EL (cell line): ENCODE data around the gene DMBX1.

ENCODE experiments used
- DNase-seq: peaks from one replicate; pipeline ENCODE4 v3.0.0-alpha.2; 2016

DMBX1 gene

DNA sequence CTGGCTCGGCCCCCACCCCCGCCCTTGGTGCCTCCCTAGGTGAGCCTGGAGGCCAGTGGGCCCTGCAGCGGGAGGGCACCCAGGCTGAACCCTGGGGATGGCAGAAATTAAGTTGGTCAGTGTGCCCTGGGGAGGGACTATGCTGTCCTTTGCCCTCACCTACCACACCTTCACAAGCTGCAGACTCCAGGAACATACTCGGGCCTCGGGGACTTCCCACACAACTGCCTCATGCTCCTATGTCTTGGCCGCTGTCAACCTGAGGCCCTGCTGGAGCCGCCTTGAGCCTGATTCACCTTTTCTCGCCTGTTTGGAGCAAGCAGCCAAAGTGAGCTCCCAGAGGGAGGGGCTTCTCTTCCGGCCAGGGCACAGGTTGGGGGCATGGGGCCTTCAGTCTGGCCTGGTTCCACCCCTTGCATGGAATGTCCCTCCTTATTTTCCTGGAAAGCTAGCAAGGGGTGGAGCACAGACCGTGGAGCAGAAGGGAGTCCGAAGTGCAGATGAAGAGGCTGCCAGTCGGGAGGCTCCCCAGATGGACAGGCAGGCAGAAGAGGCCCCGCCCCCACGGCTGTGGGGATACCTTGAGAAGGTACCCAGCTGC lies 37.2 kb downstream of the DMBX1 start:
- no peak for DNase-seq

DNA sequence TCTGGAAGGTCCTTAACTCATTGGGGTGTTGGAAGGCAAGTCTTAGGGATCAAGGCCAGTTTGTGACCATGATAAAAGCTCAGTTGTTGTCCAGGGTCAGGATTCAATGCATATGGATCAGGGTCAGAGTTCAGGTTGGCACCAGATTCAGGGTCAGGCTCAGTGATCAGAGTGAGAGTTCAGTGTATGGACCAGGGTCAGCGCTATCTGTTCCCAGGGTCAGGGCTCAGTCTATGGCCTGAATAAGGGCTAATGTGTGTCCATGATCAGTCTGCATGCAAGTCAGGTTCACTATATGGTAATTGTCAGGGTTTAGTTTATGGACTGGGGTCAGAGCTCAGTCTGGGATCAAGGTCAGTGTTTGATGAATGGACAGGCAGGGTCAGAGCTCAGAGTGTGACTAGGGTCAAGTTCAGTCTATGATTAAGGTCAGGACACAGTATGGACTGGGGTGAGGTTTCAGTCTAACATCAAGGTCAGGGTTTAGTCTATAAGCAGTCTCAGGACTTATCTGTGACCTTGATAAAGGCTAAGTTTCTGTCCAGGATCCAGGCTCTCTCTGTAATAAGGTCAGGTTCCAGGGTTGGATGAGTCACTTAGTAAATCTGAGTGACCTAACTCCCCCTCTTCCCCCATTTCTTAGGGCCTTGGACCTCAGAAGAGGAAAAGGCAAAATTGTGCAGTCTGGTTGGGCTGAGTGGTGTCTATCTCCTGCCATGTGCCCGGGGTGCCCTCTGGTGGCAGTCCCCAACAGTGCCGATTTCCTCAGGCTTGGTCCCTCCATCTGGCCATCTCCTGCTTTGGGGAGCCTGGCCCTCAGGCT lies 38.0 kb downstream of the DMBX1 start:
- DNase-seq, result peak; percentile 79

DNA sequence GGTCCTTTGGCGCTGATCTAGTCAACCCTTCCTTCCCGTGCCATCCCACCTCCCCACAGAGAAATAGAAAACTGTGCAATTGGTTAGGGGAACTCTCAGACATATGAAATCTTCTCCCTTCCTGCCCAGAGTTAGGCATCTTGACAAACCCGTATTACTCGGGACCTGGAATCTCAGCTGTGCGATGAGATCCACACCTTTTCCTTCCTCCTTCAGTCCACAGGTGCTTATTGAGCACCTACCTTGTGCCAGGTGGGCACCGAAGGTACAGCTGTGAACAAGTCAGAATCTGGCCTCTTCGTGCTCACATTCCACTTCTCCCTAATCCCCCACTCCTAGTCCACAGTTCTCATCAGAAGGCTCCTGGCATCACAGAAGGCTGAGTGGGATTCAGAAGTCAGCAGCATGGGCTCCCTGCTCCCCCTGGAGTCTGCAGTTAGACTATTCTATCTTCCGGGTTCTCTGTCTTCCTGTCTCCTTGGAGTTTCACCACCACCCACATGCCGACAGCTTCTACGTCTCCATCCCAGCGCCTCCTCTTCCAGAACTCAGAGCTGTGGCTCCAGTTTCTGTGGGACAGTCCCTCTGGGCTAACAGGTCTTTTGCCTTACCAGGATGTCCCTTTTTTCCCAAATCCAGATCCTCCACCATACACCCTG lies 38.8 kb downstream of the DMBX1 start:
- DNase-seq, result peak; percentile 60

DNA sequence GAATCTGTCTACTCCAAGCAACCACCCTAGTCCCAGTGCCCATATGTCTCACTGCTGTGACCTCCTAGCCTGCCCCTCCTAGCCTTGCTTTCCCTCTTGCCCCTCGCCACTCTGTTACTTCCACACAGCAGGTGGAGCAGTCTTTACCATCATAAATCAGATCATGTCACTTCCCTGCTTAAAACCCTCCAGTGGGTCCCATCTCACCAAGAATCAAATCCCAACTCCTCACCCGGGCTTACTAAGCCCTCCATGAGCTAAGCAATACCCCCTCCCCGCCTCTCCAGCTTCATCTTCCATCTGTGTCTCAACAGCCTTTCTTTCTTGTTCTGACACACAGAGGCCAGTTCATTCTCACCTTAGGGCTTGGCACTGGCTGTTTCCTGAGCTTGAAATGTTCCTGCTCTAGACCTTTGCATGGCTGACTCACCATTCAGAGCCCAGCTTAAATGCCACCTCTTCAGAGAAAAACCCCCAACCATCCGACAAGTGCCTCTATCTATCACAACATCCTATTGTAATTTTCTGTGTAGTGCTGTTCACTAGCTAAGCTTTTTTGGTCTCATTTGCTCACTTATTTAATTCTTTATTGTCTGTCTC lies 39.5 kb downstream of the DMBX1 start:
- no peak for DNase-seq

DNA sequence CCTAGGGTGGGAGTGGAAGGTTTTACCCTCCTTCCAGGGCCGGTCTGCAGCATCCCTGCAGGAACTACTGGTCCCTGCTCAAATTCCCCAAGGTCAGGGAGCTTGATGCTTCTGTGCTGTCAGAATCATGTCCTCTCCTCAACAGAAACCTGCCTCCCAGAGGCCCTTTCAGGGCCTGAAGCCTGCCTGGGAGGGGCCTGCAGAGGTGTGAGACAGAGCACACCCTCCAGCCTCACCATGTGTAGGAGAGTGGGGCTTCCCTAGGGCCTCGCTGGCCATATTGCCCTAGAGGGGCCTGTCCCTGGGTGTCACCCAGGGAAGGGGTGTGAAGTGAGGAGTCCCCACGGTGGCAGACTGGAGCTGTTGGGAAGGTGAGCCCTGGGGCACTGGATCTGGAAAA lies 40.7 kb downstream of the DMBX1 start:
- DNase-seq, result no peak

DNA sequence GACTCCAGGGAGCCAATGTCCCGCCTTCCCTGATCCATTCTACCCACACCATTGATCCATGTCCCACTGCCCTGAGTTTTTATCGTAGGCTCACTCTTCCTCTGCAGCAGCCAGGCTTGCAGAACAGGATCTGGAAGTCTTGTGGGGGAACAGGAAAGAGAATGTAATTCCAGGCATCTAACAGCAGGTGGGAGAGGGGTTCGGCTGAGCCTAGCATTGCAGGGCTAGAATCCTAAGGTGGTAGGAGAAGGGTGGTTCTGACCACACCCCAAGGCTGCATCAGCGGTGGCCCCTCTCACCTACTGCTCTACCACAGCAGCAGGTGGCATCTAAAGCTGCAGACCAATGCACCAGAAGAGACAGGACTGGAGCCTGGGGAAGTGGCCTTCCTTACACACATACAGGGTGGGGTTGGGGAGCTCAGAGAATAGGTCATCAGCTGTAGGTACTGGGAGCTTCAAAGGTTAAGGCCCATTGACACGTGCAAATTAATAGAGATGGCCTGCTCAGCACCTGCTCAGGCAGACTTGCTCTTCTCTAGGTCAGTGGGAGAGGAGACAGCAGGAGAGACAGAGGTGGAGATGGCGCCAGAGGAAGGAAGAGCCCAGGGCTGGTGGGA lies 41.3 kb downstream of the DMBX1 start:
- DNase-seq, result no peak

DNA sequence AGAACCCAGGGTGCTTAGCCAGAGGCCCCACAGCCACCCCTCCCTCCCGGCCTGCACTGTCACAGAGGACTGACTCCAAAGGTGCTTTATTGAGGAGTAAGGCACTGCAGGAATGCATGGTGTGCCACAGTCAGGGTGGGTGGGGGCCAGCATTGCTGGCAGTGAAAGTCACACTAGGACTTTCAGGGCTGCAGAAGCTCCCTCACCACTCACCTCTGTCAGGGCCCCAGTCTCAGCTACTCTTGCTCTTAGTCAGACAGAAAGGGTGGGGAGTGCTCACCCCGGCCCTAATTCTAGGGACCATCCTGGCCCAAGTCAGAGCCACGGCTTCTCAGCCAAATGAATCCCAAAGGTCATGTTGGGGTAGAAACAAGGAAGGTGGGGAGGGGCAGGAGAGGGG lies 42.5 kb downstream of the DMBX1 start:
- no peak for DNase-seq

DNA sequence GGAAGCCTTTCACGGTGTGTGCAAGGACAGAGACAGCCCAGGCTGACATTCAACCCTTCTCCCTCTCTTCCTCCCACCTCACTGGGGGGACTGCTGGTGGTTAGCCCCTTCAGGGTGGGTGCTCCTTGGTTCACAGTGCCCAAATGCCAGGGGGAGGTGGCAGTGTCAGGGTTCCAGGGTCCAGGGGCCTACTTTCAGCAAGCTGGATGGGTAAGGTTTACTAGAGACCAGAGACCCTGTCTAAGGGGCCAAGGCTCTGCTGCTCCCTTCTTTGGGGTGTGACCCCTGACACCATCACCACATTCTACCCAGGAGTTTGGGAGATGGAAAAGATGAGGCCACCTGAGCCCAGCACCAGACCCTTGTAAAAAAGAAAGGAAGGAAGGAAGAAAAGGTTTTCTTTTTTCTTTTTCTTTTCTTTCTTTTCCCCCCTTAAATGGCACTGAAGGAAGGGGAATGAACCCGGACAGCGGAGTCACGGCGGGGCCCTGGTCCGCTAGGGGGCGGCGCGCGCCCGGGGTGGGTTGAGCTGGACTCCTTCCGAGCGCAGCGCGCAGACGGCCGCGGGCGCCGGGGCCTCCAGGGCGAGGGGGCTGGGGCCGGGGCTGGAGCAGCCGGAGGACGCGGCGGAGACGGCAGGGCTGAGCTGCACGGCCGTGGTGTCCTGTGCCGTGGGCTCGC lies 43.0 kb downstream of the DMBX1 start:
- DNase-seq, result peak; percentile 65

DNA sequence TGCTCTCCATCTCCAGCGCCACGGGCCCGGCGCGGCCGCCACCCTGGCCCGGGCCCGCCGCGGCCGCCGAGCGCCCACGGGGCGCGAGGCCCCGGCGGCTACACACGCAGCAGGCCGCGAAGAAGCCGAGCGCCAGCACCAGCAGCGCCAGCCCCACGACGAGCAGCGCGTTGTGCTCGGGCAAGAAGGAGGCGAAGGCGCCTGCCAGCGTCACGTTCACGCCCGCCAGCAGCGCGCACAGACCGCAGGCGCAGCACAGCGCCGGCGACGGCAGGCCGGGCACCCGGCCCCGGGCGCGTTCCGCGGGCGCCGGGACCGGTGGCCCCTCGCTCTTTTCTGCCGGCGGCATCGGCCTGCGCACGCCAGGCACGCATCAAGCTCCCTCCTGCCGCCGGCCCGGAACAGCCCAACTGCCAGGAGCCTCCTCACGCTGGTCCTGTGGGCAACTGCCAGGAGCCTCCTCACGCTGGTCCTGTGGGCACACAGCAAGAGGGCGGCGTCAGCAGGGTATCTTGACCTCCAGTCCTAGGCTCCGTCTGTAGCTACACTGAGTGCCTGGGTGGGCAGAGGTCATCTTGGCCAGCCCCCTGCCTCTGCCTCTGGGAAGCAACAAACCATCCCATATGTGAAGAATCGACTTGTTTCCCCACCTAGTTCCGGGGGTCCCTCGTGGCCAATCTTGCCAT lies 43.7 kb downstream of the DMBX1 start:
- peak; percentile 48 for DNase-seq

DNA sequence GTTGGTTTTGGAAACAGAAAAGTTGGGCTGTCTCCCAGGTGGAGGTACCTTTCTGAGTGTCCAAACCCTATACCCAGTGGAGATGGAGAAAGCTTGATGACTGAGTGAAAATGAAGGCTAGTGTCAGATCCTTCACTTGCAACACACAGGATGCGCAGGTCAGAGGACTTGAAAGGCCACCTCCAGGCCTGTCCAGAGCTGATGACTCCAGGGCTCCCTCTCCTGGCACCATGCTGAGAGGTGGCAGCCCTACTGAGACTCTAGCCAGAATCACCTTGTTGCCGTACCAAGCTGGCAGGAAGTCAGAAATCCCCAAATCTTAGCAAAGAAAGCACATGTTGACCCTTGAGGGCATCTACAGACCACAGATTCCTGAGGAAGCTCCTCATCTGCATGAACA lies 45.4 kb downstream of the DMBX1 start:
- peak; percentile 30 for DNase-seq

DNA sequence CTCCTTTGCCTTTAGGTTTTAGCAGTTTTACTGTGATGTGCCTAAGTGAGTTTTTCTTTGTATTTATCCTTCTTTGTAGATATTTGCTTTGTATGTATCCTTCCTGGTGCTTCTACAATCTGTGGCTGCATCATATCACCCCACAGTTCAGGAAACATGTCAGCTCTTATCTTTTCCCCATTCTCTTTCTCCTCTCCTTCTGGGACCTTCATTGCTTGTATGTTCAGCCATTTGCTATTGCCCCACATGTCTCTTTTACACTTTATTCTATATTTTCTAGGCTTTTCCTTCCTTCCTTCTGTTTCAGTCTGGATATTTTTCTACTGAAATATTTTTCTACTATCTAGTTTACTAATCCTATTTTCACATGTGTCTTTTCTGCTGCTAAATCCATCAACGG lies 46.9 kb downstream of the DMBX1 start:
- no peak for DNase-seq

DNA sequence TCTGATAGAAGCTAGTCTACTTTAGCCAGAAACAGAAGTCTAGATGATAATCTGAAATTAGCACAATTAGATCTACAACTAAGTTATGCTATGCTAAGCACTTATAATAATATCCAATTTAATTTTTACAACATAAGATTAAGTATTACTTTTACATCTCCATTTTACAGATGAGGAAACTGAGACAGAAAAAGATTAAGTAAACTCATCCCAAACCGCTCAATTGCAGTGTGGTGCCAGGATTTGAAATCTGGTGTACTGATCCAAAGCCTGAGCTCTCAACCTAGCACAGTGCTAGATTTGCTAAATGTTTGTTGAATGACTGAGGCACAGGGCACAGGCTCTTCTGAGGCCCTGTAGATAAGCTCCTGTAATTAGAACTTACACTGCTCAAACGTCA lies 48.0 kb downstream of the DMBX1 start:
- DNase-seq, result no peak

DNA sequence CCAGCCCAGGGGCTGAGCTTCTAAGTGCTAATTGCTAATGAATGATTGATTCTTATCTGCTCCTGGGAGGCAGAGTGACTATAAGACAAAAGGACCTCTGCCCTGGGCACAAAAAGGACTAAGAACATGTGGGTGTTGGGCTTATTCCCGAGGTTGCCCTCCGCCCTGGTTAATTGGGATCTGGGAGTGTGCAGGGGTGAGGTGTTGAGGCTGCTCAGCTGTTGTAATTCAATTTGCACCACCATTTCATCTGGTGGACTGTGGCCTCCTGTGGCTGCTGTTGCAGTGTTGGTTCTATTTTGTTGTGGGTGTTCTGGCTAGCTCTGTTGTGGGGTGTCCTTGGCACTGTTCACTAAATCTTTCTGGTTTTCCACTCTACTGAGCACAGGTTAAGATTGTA lies 48.5 kb downstream of the DMBX1 start:
- DNase-seq, result no peak
